Trophoblast cell (in vitro differentiated cells and primary cell): ENCODE measurements around the gene NTNG1.

Source experiments
- DNase-seq, 2 donors: peaks; one replicate each; pipeline ENCODE4 v3.0.0-alpha.2; 2016
- H2AFZ ChIP-seq: 2 replicates; pipeline ENCODE4 v1.6.1; 2013; ENCODE audit warnings: low read length, moderate library complexity, mild to moderate bottlenecking; ENCODE audit not compliant: insufficient read depth, poor library complexity
- H2AK5ac ChIP-seq: 2 replicates; pipeline ENCODE4 v1.6.1; 2013; ENCODE audit warnings: mild to moderate bottlenecking, low read length
- H2BK120ac ChIP-seq: 2 replicates; pipeline ENCODE4 v1.6.1; 2013; ENCODE audit warnings: low read length, mild to moderate bottlenecking, moderate library complexity; ENCODE audit not compliant: insufficient read depth, poor library complexity
- H2BK12ac ChIP-seq: 2 replicates; pipeline ENCODE4 v1.6.1; 2013; ENCODE audit warnings: mild to moderate bottlenecking, low read length, moderate library complexity
- H2BK5ac ChIP-seq: 2 replicates; pipeline ENCODE4 v1.6.1; 2013; ENCODE audit warnings: low read length, low read depth, moderate library complexity, mild to moderate bottlenecking; ENCODE audit not compliant: poor library complexity
- H3K14ac ChIP-seq: 2 replicates; pipeline ENCODE4 v1.6.1; 2013; ENCODE audit warnings: mild to moderate bottlenecking, low read length
- H3K18ac ChIP-seq: 2 replicates; pipeline ENCODE4 v1.6.1; 2013; ENCODE audit warnings: mild to moderate bottlenecking, low read length
- H3K23ac ChIP-seq: 2 replicates; pipeline ENCODE4 v1.6.1; 2013; ENCODE audit warnings: low read length
- H3K27ac ChIP-seq: 2 replicates; pipeline ENCODE4 v1.5.1; 2013; ENCODE audit warnings: low read depth, mild to moderate bottlenecking, inconsistent platforms, low read length, moderate library complexity
- H3K27me3 ChIP-seq: 2 replicates; pipeline ENCODE4 v1.6.1; 2013; ENCODE audit warnings: inconsistent platforms, mild to moderate bottlenecking, low read length, moderate library complexity; ENCODE audit not compliant: insufficient read depth
- H3K36me3 ChIP-seq, 2 experiments: 1 replicate in 1 of 2; 2 replicates in 1 of 2; pipeline ENCODE4 v1.6.1; 2013; ENCODE audit warnings: low read length in 2 of 2, mild to moderate bottlenecking in 2 of 2, moderate library complexity in 1 of 2; ENCODE audit not compliant: insufficient read depth in 2 of 2, control insufficient read depth in 1 of 2
- H3K4ac ChIP-seq: 2 replicates; pipeline ENCODE4 v1.6.1; 2013; ENCODE audit warnings: low read depth, mild to moderate bottlenecking, low read length, moderate library complexity
- H3K4me1 ChIP-seq, 2 experiments: 1 replicate in 1 of 2; 2 replicates in 1 of 2; pipeline ENCODE4 v1.6.1; 2013; ENCODE audit warnings: low read length in 2 of 2, mild to moderate bottlenecking in 2 of 2, moderate library complexity in 1 of 2; ENCODE audit not compliant: insufficient read depth in 2 of 2, control insufficient read depth in 1 of 2
- H3K4me2 ChIP-seq: 2 replicates; pipeline ENCODE4 v1.6.1; 2013; ENCODE audit warnings: inconsistent platforms, mild to moderate bottlenecking, low read length, moderate library complexity
- H3K4me3 ChIP-seq: 2 replicates; pipeline ENCODE4 v1.5.1; 2013; ENCODE audit warnings: mild to moderate bottlenecking, low read depth, low read length, inconsistent platforms
- H3K79me1 ChIP-seq: one replicate; pipeline ENCODE4 v1.6.1; 2013; ENCODE audit warnings: low read length
- H3K79me2 ChIP-seq: 2 replicates; pipeline ENCODE4 v1.6.1; 2013; ENCODE audit warnings: low read length, mild to moderate bottlenecking; ENCODE audit not compliant: control insufficient read depth, insufficient read depth, poor library complexity
- H3K9ac ChIP-seq: 2 replicates; pipeline ENCODE4 v1.6.1; 2013; ENCODE audit warnings: mild to moderate bottlenecking, low read length
- H3K9me3 ChIP-seq: 2 replicates; pipeline ENCODE4 v1.6.1; 2013; ENCODE audit warnings: low read depth, mild to moderate bottlenecking, control low read depth, inconsistent platforms, low read length; ENCODE audit not compliant: insufficient read depth
- H4K12ac ChIP-seq: 2 replicates; pipeline ENCODE4 v1.6.1; 2013; ENCODE audit warnings: low read depth, mild to moderate bottlenecking, low read length, moderate library complexity
- H4K8ac ChIP-seq: 2 replicates; pipeline ENCODE4 v1.6.1; 2013; ENCODE audit warnings: low read depth, mild to moderate bottlenecking, low read length, moderate library complexity
- H4K91ac ChIP-seq: one replicate; pipeline ENCODE4 v1.6.1; 2013; ENCODE audit warnings: low read depth, mild to moderate bottlenecking, low read length, moderate library complexity
- WGBS: extraction: QIAGEN DNeasy Blood & Tissue Kit; methylation state at CpG from one replicate; pipeline ENCODE4 v1.1.7; 2013; ENCODE audit warnings: missing lambda C conversion rate; ENCODE audit not compliant: insufficient read length, insufficient coverage; ENCODE audit errors: extremely low coverage; 5-methylcytosine and 5-hydroxymethylcytosine counted together

Gene NTNG1

DNA sequence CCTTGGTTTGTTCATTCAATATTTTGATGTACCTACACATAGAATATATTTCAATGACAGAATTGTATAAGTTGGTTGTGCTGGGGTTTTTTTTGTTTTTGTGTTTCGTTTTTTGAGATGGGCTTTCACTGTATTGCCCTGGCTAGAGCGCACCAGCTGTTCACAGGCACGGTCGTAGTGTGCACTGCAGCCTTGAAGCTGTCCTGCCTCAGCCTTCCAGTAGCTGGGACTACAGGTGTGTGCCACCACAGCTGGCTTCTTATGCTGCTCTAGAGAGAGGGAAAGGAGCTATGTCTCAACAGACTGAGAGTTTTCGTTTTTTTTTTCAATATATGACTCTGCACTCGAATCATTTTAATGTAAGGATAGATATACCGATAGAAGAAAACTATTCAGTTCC is 102.6 kb downstream of the NTNG1 start:
- Histone ChIP-seq H3K79me1 (no peaks in the 10 kb centered on the region), H3K18ac (no peak overlapping the region), H2AK5ac (no peak overlapping the region), H3K4me1 (peaks cover 0 to 2% of the 10 kb centered on the region in 2 experiments), H3K9me3 (no peaks in the 10 kb centered on the region), H3K27me3 (no peaks in the 10 kb centered on the region), H3K23ac (no peak overlapping the region), H3K79me2 (no peaks in the 10 kb centered on the region), H3K4me3 (no peak overlapping the region), H2AFZ (no peak overlapping the region), H2BK5ac (no peak overlapping the region), H4K8ac (no peak overlapping the region), H3K9ac (no peak overlapping the region), H4K12ac (no peak overlapping the region), H2BK120ac (no peak overlapping the region), H3K14ac (no peak overlapping the region), H3K36me3 (no peaks in the 10 kb centered on the region), H3K4me2 (no peak overlapping the region), H2BK12ac (no peak overlapping the region), H4K91ac (no peak overlapping the region), H3K4ac (no peak overlapping the region), H3K27ac (no peak overlapping the region)
- no peak for DNase-seq
- no CpG with 5 or more reads among the region's 7 CpGs for WGBS

GRCh38 chr1:107244709-107245500 is 104.1 kb downstream of the NTNG1 start:
- H3K9ac ChIP-seq, result no peak overlapping the region
- no peak overlapping the region for H2AFZ ChIP-seq
- no peaks in the 10 kb centered on the region for H3K27me3 ChIP-seq
- H3K23ac ChIP-seq, result no peak overlapping the region
- no peaks in the 10 kb centered on the region for H3K79me2 ChIP-seq
- H2BK120ac ChIP-seq, result no peak overlapping the region
- H3K4me3 ChIP-seq, result no peak overlapping the region
- no peak overlapping the region for H3K18ac ChIP-seq
- no peaks in the 10 kb centered on the region for H3K36me3 ChIP-seq
- H4K8ac ChIP-seq, result no peak overlapping the region
- no peak overlapping the region for H4K91ac ChIP-seq
- H3K9me3 ChIP-seq, result no peaks in the 10 kb centered on the region
- H2BK12ac ChIP-seq, result no peak overlapping the region
- H4K12ac ChIP-seq, result no peak overlapping the region
- H3K27ac ChIP-seq, result no peak overlapping the region
- H3K4ac ChIP-seq, result no peak overlapping the region
- DNase-seq, result peak in 1 of 2 donors; percentile 29
- WGBS, result no CpG with 5 or more reads among the region's 7 CpGs
- no peak overlapping the region for H3K4me2 ChIP-seq
- H3K79me1 ChIP-seq, result no peaks in the 10 kb centered on the region
- peaks cover 0 to 2% of the 10 kb centered on the region in 2 experiments for H3K4me1 ChIP-seq
- no peak overlapping the region for H3K14ac ChIP-seq
- H2BK5ac ChIP-seq, result no peak overlapping the region
- no peak overlapping the region for H2AK5ac ChIP-seq

- no peak for DNase-seq
- Histone ChIP-seq H3K14ac (no peak overlapping the region), H4K91ac (no peak overlapping the region), H2BK12ac (no peak overlapping the region), H2AK5ac (no peak overlapping the region), H3K4ac (no peak overlapping the region), H3K23ac (no peak overlapping the region), H2AFZ (no peak overlapping the region), H3K36me3 (no peaks in the 10 kb centered on the region), H3K18ac (no peak overlapping the region), H2BK120ac (no peak overlapping the region), H4K8ac (no peak overlapping the region), H3K4me1 (peaks cover 0 to 2% of the 10 kb centered on the region in 2 experiments), H3K4me3 (no peak overlapping the region), H2BK5ac (no peak overlapping the region), H3K9ac (no peak overlapping the region), H3K4me2 (no peak overlapping the region), H3K79me1 (no peaks in the 10 kb centered on the region), H4K12ac (no peak overlapping the region), H3K9me3 (no peaks in the 10 kb centered on the region), H3K27ac (no peak overlapping the region), H3K79me2 (no peaks in the 10 kb centered on the region), H3K27me3 (no peaks in the 10 kb centered on the region)
- no CpG with 5 or more reads among the region's 8 CpGs for WGBS
Measured at GRCh38 chr1:107246775-107247345, 106.0 kb downstream of the NTNG1 start.

- Histone ChIP-seq H3K23ac (no peak overlapping the region), H3K27me3 (no peaks in the 10 kb centered on the region), H3K9me3 (no peaks in the 10 kb centered on the region), H4K8ac (no peak overlapping the region), H2AK5ac (no peak overlapping the region), H4K12ac (no peak overlapping the region), H3K4me3 (no peak overlapping the region), H3K4me1 (peaks cover 0 to 2% of the 10 kb centered on the region in 2 experiments), H3K27ac (no peak overlapping the region), H2BK12ac (no peak overlapping the region), H3K18ac (no peak overlapping the region), H3K14ac (no peak overlapping the region), H4K91ac (no peak overlapping the region), H3K4me2 (no peak overlapping the region), H2BK5ac (no peak overlapping the region), H2BK120ac (no peak overlapping the region), H3K36me3 (no peaks in the 10 kb centered on the region), H3K79me2 (no peaks in the 10 kb centered on the region), H3K4ac (no peak overlapping the region), H2AFZ (no peak overlapping the region), H3K79me1 (no peaks in the 10 kb centered on the region), H3K9ac (no peak overlapping the region)
- no peak for DNase-seq
- WGBS, result no CpG with 5 or more reads among the region's 1 CpG
Measured at GRCh38 chr1:107247679-107248078, 106.8 kb downstream of the NTNG1 start.
